HG03520 (cell line): Measurements from ENCODE around the gene MAP7.
"Not testable (repeated sequence)": the region's sequence is repeated elsewhere in the genome, so short reads cannot be mapped to it uniquely, and the experiment has no call there.

ENCODE experiments used
- ATAC-seq: cut with Tn5 transposase; IDR thresholded peaks from one replicate; pipeline ENCODE4 v1.9.1; 2021; ENCODE audit warnings: mild to moderate bottlenecking, moderate library complexity; ENCODE audit not compliant: unreplicated experiment

MAP7 gene

DNA sequence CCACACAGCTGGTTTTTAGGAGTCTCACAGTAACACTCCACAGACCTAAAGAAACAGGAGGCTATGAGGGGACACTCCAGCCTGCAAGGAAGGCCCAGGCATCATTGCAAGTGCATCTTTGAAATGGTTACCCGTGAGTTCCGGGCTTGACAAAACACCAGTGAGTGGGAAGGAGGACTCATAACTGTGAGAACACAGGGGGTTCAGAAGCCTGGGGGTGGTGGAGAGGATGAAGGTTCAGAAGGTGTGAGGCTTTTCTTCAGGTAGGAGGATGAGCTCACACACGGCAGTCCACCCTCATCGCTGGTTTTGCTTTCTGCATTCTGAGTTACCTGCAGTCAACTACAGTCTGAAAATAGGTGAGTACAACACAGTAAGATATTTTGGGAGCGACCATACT is 39.9 kb downstream of the MAP7 start:
- no peak for ATAC-seq

DNA sequence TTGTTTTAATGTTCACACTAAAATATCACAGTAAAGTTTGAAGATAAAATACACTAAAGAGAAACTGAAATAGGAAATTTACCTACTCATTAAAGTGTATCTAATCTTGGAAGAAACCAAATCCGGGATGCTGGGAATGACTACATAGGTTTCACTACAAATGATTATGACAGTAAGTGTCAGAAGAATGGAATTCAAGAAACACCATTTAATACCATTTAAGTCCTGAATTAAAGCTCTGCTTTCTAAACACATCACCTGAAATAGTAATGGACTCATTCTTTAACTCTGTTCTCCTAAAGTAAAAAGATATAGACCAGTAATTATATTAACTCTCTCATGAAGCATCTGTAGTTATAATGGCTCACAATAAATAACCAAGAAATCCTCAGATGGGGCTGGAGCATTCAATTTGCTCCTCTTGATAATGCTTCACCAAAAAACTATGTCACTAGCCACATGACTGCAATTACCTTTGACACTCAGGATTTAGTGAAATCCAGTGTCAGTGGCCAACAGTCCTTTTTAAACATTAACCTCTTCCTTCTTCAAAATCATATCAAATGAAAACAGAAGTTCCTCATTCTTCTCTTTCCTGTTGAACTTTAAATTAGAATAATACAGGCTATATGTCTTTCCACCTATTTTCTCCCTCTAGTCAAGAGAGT is 41.4 kb downstream of the MAP7 start:
- ATAC-seq: no peak

DNA sequence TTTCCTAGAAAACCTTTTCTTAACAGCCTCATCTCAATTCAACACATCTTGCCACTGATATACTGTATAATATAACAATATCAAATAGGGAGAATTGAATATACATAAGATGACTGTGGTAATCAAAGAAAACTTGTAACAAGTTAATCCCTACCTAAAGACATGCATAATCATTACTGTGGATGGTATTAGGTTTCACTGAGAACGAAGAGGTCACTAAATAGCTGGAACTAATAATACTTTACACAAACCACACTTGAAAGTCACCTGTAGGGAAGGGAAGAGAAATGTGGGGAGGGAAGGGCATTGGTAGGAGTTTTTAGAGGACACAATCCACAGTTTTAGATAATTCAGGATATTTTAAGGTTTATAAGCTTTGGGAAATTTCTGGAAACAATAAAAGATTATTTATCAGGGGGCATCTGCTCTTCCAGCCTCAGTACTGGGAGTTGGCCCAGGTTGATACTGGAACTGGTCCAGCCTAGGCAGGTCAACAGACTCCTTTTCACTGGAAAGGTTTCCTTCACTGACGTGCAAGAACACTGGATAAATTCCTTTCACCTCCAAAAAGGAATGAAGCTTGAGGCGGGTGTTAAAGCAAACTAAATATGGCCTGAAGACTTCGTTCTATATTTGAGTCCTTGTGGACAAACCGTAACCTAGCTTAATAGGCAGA is 44.0 kb downstream of the MAP7 start:
- ATAC-seq: no peak

DNA sequence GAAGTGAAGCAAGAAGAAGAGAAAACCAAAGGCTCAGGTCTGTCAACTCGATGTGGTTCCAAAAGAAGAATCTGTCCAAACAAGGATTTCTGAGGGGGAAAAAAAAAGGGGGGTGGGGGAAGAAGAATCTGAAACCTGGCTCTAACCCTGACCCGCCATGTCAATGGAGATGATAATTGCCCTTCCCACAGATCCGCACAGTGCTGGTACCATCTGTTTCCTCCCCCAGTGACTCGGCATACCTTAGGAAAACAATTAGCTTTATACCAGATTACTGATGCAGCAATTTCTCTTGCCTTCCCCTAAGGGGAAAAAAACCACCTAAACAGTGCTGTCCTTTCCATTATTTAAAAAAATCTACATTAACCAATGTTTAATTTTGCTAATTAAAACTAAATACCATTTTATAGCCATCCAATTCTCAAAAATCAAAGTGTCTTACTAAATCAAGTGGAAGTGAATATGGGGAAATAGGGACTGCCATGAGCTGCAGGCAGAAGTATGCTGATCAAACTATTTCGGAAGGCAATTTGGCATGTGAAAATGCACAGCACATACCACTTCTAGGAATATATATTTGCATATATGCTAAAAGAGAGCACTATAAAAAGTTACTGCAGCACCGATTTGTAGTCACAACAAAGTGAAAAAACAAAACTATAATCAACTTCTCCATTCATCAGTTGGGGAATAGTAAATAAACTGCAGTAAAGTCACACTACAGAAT is 46.8 kb downstream of the MAP7 start:
- ATAC-seq: no peak

DNA sequence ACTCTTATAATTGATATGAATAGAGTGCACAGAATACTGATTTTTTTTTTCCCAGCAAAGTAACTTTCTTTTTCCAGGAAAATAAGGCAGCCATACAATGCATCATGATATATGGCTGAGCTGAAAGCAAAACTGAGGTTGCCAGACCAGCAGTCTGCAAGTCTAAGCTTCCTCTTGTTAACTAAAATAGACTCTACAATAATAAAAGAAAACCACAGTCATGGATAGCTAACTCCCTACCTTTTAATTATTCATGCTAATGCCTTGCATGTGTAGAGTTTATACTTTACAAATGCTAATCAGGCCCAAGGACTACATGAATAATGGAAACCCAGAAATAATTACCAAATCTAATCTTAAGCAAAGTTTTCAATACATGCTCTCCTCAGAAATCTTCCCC is 47.4 kb downstream of the MAP7 start:
- no peak for ATAC-seq

DNA sequence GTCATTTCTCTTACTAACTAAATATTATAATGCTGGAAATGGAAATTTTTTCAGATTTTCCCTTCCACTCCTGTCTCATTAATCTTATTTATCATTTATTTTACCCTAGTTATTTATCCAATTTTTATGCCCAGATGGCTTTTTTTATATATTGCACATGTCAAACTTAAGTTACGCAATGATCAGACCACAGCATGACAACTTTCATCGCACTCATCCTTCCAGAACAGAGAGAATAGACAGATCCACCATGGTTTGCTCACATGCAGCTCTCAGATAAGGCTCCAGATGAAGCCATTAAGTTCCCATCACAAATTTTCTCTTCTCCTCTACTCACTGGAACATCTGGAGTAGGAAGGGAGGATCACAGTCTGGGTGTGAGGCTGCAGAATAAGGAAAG is 48.7 kb downstream of the MAP7 start:
- no peak for ATAC-seq

DNA sequence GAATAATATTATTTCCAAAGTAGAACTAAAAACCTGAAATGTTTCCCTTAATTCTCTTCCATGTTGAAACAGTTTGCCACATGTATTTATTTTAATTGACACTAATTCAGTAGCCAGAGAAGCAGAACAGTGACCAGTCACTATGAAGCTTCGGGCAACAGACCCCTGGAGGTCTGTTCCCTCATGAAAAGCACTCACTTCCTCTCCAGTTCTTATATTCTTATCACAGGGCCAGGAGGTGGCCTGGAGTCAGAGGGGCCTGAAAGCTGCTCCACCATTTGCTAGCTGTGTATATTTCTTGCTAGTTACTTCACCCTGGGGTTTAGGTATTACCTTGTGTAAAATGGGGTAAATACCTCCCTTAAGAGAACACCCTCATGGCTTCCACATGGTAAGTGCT is 49.1 kb downstream of the MAP7 start:
- ATAC-seq: no peak

DNA sequence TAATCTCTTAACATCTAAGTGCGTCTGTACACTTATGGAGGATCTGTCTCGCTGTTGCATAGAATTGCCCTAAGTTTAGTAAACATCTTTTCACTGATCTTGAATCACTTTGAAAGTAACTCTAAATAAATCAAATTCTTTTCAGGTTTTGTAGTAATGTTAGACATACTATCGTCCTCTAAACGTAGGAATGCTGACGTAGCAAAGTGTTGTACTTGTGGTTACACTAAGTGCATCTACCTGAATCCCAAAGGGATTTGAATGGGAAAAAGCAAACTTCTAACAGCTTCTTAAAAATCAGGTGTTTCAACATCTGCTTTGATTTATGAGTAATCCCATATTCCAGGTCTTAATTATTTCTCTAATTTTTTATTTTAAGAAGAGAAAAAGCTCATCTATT is 49.8 kb downstream of the MAP7 start:
- ATAC-seq: no peak

DNA sequence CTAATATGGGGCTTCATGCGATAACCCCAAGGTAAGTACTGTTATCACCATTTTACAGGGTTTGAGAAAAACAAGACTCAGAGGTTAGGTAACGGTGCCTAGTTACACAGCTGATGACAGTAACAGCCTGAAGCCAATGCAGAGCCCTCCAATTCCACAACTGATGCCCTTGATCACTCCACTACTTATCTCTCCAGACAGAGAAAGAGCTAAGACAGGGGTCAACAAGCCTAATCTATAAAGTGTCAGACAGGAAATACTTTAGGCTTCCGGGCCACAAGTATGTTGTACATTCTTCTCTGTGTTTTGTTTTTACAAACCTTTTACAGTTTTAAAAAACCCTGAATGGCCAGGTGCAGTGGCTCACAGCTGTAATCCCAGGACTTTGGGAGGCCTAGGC is 50.9 kb downstream of the MAP7 start:
- ATAC-seq: no peak

DNA sequence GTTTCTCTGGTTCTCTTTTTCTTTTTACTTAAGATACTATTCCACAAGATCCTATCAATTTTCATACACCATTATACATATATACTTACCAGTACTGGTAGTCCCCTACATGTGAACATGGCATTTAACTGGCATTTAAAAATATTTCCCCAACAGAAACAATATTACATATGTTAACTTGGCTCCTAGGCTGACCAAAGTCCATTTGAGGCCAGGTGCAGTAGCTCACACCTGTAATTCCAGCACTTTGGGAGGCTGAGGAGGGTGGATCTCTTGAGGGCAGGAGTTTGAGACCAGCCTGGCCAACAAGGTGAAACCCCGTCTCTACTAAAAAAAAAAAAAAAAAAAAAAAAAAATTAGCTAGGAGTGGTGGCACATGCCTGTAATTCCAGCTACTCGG is 53.8 kb downstream of the MAP7 start:
- not testable (repeated sequence) for ATAC-seq

DNA sequence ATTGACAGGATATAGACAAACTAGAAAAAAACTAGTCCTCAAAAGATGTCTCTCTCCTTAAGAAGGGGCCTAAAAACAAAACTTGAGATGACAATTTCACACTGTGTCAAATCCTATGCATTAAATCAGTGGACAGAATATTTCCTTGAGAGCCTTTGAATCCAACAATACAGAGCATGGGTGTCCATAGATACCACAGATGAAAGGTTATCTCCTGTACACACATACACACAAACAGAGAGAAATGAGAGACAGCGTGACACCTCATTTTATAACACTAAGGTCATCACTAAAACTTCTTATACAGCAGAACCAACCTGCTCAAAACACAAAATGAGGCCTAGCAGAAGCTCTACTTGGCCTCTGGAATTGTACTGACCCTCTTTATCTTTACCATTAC is 55.5 kb downstream of the MAP7 start:
- ATAC-seq: no peak

DNA sequence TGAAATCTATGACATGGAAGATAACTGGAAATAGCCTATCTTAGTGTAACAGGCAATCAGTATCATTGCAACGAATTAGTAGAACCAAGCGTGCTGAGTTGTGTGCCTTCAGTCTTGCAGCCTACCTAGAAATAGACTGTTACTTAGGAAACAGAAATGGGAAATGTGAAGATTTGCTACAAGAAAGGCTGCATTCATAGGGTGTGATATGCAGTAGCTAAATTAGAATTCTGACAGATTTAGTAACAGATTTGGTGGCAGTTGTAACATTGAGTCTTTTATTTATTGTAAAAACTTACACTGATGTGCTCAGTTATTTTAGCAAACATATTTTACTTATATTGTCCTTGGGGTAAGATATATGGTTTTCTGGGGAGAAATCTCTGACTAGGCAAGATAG is 56.2 kb downstream of the MAP7 start:
- ATAC-seq: no peak

DNA sequence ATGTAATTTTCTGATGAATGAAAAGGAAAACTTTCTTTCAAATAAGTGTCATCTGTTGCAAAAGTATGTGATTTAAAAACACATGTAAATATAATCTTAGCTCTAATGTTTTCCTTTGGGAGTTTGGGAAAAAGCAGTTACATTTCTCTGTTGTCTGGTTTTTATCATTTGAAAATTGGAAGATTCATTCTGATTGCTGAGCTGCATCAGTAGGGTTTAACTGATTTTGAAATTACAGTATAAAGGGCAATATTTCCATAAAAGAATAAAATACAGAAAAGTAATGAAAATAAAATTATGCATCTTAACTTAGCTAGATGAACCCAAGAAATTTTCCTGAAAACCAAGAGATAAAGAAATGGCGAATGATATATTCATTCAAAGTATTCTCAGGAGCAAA is 57.8 kb downstream of the MAP7 start:
- no peak for ATAC-seq

DNA sequence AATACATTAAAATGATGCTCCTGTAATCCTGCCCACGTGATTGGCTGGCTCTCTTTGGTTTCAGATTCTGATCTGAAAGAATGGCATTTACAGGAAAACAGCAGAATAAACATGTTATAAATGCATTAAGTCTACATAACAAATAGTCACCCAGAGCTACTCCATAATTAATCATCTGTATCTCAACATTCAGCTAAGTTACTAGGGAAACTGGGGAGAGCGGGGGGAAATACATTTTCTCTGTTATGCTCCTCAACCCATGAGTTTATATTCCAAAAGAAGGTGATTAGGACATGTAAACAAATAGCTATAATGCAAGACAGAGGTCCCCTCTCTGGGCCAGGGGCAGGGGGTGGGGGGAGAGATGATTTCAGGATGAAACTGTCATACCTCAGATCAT is 58.5 kb downstream of the MAP7 start:
- ATAC-seq: no peak

DNA sequence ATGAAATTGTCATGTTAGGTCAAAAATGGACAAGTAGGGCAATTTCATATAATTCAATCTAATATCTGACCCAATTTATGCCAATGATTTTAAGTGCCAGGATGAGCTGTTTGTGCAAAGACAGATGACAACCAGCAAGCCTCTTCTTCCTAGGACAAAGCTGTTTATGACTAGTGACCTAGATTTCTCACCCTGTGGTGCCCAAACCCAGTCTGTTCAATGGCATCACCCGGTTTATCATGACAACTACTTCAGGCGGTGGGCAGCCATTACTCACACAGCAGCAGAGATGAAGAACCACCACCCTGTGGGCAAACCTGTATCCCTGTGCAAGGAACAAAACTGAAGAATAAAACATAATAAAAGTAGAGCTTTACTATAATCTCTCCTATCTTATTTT is 59.0 kb downstream of the MAP7 start:
- no peak for ATAC-seq

DNA sequence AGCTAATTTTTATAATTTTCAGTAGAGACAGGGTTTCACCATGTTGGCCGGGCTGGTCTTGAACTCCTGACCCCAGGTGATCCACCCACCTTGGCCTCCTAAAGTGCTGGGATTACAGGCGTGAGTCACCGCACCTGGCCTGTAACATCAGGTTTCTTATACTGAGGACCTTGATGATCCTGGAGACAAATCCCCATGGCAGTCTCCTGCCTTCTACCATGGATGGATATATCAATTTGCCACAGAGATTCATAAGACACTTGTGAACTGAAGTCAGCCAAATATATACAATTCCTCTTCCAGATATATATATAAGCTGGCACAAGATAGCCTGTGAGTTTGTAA is 60.6 kb downstream of the MAP7 start:
- ATAC-seq: not testable (repeated sequence)

DNA sequence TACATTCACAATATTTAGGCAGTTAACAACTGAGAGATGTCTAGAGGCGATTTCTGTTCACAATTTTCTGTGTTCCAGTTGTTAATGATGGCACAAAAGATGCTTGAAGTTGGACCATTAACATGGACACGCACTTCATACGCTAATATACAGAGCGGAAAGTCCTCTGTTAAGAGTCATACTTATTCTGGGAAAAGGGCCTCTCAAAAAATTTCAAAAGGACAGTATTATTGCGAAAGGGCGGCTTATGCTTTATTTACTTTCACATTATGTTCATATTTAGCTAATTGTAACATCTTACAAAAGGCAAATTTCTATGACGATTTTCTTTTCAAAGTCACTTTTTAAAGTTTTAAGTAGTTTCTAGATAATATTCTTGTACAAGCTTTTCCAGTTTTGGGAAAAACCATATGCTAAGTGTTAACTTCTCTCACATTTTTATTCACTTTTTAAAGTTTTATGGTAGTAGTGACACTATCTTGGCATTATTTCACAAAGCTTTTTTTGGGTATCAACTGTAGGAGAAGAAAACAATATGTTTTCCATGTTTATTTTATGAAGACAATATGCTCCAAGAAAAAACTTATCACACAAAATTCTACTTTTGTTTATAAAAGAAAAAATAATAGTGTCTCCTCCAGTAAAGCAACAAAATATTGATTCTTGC is 62.3 kb downstream of the MAP7 start:
- no peak for ATAC-seq

DNA sequence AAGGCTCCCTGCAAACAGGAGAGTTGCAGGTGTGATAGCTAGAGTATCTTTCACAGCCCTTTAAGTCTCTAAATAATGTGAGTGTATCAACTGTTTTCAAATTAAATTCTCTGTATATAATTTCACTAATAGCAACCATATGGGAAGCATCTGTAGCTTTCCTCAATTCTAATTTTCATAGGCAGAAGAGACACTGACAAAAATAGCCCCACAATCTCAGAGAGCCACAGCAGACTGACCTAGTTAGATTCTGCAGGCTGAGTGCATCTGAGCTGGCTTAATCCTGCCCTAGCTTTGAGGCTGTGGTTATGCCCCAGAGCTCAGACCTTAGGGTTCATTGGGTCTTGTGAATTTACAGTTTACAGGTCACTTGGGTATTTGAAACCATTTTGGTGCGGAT is 63.9 kb downstream of the MAP7 start:
- no peak for ATAC-seq

DNA sequence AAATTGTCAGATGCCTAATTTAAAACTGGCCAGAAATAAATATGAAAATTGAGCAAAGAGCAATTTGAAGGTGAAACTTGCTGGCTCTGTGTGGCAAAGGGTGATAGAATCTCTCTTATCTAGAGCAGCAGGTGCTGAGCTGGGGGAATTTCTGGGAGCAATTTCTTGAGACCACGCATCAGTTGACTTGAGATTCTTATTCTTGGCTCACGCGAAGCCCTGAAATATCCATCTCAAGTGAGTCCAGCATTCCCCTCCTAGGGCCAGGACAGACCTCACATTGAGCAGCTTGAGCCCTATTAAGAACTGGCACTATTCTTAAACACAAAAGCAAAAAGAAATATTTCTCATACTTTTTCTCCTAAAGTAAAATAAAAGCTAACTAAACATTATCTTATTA is 66.3 kb downstream of the MAP7 start:
- no peak for ATAC-seq

DNA sequence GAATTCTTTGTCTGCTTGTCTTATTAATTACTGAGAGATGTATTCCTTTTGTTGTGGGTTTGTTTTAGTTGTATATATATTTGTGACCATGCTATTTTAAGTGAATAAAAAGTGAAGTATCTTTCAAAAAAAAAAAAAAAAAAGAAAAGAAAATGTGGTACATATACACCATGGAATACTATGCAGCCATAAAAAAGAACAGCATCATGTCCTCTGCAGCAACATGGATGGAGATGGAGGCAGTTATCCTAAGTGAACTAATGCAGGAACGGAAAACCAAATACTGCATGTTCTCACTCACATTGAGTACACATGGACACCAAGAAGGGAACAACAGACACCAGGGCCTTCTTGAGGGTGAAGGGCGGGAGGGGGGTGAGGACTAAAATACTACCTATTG is 67.2 kb downstream of the MAP7 start:
- not testable (repeated sequence) for ATAC-seq

DNA sequence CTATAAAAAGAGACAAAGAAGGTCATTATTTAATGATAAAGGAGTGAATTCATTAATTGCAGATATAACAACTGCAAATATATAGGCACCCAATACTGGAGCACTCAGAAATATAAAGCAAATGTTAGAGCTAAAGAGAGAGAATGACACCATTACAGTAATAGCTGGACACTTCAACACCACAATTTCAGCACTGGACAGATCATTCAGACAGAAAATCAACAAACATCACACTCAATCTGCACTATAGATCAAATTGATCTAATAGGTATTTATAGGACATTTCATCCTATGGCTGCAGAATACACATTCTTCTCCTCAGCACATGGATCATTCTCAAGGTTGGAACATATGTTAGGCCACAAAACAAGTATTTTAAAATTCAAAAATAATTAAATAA is 72.7 kb downstream of the MAP7 start:
- ATAC-seq: no peak

DNA sequence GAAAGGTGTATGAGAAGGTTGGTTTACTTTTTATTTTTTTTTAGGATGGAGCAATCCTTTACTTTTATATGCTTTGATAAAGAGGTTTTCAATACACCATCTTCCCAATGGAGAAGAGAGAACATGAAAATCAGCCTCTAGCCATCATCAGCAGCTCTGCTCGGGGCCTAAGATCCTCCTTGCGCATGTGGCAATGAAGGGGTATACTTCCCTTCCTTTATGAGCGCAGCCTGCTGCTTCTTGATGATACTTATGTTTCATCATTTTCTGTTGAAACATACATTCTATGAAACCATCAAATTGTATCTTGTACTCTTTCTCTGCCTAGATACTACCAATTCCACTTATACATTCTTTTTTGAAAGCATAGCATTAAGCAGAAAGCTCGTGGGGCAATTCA is 74.5 kb downstream of the MAP7 start:
- no peak for ATAC-seq
